ENCODE measurements around the gene ZNF319.

ZNF319 gene

GRCh38 chr16:57956270-57956808 lies 44.1 kb downstream of the ZNF319 start:
- DNase-seq (ENCODE audit: low read depth) = no peak

GRCh38 chr16:57955572-57956188 lies 44.8 kb downstream of the ZNF319 start:
- no peak for DNase-seq (ENCODE audit: low read depth)

DNA sequence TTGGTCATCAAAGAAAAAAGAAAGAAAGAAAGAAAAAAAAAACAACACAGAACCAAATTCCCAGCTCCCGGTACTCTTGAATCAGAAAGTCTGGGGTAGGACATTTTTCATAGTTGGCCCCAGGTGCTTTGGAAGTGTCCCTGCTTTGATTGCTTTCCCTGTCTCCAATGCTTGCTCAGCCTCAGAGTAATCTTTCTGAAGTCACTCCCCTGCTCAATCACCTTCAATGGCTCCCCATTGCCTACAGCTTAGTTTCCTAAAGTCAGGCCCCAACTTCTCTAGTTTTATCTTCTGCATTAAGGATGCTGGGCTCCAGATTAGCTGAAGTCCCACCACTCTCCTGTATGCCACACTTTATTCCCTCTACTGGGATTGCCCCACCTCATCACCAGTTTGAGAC lies 46.6 kb downstream of the ZNF319 start:
- no peak for DNase-seq (ENCODE audit: low read depth)

GRCh38 chr16:57952909-57953308 lies 47.6 kb downstream of the ZNF319 start:
- no peak for DNase-seq (ENCODE audit: low read depth)

DNA sequence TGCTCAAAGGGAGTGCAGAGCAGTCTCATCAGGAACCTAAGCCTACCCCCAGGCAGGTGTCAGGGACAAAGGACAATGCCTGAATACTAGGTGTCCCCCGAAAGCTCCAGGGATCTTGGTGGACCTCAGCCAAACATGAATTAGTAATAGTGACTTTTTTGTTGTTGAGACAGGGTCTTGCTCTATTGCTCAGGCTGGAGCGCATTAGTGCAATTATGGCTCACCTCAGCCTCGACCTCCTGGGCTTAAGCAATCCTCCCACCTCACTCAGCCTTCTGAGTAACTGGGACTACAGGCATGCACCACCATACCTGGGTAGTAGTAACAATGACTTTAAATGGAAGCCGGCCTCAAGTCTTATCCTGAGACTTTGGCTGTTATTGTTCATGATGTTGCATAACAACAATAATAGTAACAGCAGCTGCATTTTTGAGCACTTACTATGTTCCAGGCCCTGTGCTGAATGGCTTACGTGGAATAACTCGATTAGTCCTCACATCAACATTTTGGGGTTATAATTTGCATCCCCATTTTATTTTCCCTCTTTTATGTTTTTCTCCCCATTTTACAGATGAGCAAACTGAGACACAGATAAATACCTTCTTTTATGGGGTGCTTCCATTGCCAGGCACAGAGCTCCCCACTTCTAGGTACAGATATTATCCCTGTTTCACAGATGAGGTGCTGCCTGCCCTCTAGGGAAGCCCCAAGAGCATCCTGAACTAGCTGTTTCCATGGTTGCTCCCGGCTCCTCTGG lies 49.1 kb downstream of the ZNF319 start:
- DNase-seq (ENCODE audit: low read depth) = no peak

DNA sequence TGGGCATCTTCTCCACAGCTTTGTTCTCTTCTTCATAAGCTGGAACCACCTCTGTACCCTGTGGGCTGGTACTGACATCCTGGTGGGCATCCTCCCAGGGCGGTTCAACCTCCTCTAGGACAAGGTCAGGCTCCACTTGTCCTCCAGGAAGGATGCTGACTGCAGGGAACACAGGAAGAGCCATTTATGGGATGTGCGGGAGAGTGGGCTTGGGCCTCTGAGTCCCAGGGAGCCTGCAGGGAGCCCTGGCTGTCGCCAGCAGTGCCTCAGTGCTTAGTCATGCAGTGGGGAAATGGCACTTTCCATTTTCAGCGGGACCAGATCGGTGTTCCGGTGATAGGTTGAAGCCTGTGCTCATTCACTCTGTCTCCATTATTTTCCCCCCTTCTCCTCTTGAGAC lies 50.1 kb downstream of the ZNF319 start:
- no peak for DNase-seq (ENCODE audit: low read depth)

GRCh38 chr16:57949595-57950238 lies 50.8 kb downstream of the ZNF319 start:
- no peak for DNase-seq (ENCODE audit: low read depth)

DNA sequence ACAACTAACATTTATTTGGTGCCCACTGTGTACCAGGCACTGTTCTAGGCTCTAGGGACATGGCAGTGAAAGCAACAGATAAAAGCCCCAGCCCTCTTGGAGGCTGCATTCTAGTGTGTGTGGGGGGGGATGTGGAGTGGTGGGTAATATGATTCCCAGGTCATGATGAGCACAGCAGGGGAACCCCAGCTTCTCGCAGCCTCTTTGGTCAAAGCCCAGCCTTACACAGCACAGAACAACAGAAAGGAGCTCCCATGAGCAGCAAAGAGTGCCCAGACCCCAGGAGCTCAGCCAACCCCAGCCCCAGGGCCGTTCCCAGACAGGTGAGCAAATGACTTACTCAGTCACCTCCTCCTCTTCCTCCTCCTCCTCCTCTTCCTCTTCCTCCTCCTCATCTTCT lies 51.5 kb downstream of the ZNF319 start:
- DNase-seq (ENCODE audit: low read depth) = no peak

- no peak for DNase-seq (ENCODE audit: low read depth)
These were observed 52.4 kb downstream of the ZNF319 start for GRCh38 chr16:57948027-57948426.

- DNase-seq (ENCODE audit: low read depth) = no peak
These were observed 53.2 kb downstream of the ZNF319 start for GRCh38 chr16:57947261-57947660.

DNA sequence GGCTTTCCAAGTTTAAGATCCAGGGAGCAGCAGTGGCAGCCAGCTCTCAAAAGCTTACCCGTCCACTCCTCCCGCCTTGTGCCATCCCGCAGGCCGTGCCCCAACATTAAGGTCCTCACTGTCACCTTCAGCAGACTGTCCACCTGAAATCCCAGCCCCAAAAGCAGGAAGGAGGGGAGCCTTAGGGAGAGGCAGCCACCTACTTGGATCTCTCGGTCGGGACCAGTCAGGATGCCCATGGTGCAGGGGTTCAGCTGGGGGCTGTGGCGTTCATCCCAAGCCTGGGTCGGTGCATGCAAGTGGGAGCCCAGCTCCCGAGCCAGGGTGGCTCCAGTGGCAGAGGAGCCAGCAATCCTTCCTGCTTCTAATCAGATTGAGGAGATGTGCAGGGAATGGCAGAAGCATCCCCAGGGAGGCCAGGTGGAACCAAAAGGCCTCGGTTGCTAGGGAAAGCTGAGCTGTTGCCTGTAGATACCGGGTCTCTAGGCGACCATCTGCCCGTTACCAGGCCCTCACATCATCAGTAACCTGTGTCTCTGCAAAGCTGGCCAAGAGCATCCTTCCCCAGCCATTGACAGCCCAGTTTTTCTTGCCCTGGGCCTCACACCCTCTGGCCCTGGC lies 54.2 kb downstream of the ZNF319 start:
- DNase-seq (ENCODE audit: low read depth) = no peak

- no peak for DNase-seq (ENCODE audit: low read depth)
These were observed 54.7 kb downstream of the ZNF319 start for GRCh38 chr16:57945740-57946138.

- no peak for DNase-seq (ENCODE audit: low read depth)
These were observed 55.3 kb downstream of the ZNF319 start for GRCh38 chr16:57944970-57945739.
